ENCODE measurements around the gene TSHZ2. TPM values are rescaled to one million over a fixed set of nuclear protein-coding genes. Genes with fewer than 3 reads are reported as not detected.

TSHZ2 gene
- total RNA-seq, 2 experiments from 2014 or later: 8.1 to 9.2 TPM

- H3K36me3 Mint-ChIP-seq (ENCODE audit: low read depth): peaks cover 11% of the 10 kb centered on the region
- CTCF ChIA-PET: no interaction called here
- H3K27me3 Mint-ChIP-seq: no peaks in the 10 kb centered on the region
- H3K4me3 Mint-ChIP-seq: no peak overlapping the region
- POLR2A ChIA-PET: no interaction called here
- H3K4me1 Mint-ChIP-seq: peaks cover 54% of the 10 kb centered on the region
- peaks cover 3% of the 10 kb centered on the region for H3K9me3 Mint-ChIP-seq
- peak overlapping the region; percentile 68 for H3K27ac Mint-ChIP-seq
- no peak for DNase-seq
Measured at GRCh38 chr20:53216478-53216855, 244.3 kb downstream of the TSHZ2 start.

GRCh38 chr20:53216856-53217576 is 244.9 kb downstream of the TSHZ2 start:
- H3K9me3 Mint-ChIP-seq: peaks cover 3% of the 10 kb centered on the region
- DNase-seq: peak; percentile 80
- peaks cover 54% of the 10 kb centered on the region for H3K4me1 Mint-ChIP-seq
- peak overlapping the region; percentile 68 for H3K27ac Mint-ChIP-seq
- H3K36me3 Mint-ChIP-seq (ENCODE audit: low read depth): peaks cover 11% of the 10 kb centered on the region
- CTCF ChIA-PET: no interaction called here
- H3K27me3 Mint-ChIP-seq: no peaks in the 10 kb centered on the region
- POLR2A ChIA-PET: no interaction called here
- peak overlapping the region; percentile 31 for H3K4me3 Mint-ChIP-seq

DNA sequence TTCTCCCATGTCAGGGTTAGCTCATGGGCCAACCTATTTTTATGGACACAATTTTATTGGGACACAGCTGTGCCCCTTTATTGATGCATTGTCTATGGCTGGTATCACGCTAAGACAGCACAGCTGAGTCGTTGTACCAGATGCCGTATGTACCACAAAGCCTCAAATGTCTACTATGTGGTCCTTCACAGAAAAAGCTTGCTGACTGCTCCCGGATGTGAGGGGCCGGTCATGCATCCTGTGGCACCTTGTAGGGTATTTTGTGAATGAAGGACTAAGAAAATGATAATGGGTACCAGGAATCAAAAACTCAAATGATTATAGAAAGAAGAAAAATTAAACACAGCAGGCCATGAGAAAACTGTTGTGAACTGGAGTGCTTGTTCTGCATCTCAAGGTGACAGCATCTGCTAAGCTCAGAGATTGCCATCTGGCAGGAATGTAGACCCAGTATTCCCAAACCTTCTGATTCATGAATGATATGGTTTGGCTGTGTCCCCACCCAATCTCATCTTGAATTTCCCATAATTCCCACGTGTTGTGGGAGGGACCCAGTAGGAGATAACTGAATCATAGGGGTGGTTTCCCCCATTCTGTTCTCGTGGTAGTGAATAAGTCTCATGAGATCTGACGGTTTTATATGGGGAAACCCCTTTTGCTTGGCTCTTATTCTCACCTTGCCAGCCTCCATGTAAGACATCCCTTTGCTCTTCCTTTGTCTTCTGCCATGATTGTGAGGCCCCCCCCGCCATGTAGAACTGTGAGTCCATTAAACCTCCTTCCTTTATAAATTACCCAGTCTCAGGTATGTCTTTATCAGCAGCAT is 248.5 kb downstream of the TSHZ2 start:
- Mint-ChIP-seq H3K4me3 (no peak overlapping the region), H3K4me1 (peaks cover 37% of the 10 kb centered on the region), H3K27me3 (no peaks in the 10 kb centered on the region), H3K9me3 (peaks cover 11% of the 10 kb centered on the region), H3K27ac (no peak overlapping the region), H3K36me3 (ENCODE audit: low read depth) (peaks cover 10% of the 10 kb centered on the region)
- POLR2A ChIA-PET: no interaction called here
- DNase-seq: peak; percentile 25
- CTCF ChIA-PET: no interaction called here

DNA sequence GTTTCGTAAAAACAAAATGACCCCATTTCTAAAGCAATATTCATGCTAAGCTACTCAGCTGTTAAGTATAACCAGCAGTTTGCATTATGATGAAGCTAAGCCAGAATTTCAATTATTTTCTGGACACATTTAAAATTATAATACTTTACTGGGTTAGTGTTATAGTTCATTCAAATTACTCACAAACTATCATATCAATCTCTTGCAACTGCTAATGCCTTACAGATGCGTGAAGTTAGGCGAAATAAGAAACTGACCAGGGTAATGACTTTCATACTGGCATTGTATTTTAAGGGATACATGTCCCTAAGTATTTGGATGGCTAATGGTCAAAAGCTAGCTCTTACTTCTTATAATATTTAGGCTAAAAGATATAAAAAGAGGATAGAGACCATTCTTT is 249.6 kb downstream of the TSHZ2 start:
- DNase-seq: no peak
- ChIA-PET CTCF (interaction anchor here (0.6 kb wide), 1 partner anchor 17 kb away, joined by 4 read pairs; no protein-coding TSS in a partner anchor), POLR2A (no interaction called here)
- Mint-ChIP-seq H3K27me3 (no peaks in the 10 kb centered on the region), H3K4me3 (no peak overlapping the region), H3K36me3 (ENCODE audit: low read depth) (peaks cover 10% of the 10 kb centered on the region), H3K27ac (no peak overlapping the region), H3K4me1 (peaks cover 28% of the 10 kb centered on the region), H3K9me3 (peaks cover 11% of the 10 kb centered on the region)

GRCh38 chr20:53222416-53222815 is 250.3 kb downstream of the TSHZ2 start:
- H3K4me3 Mint-ChIP-seq: no peak overlapping the region
- ChIA-PET CTCF (no interaction called here), POLR2A (no interaction called here)
- H3K9me3 Mint-ChIP-seq: peaks cover 11% of the 10 kb centered on the region
- H3K4me1 Mint-ChIP-seq: peaks cover 22% of the 10 kb centered on the region
- no peak for DNase-seq
- peaks cover 10% of the 10 kb centered on the region for H3K36me3 Mint-ChIP-seq (ENCODE audit: low read depth)
- no peaks in the 10 kb centered on the region for H3K27me3 Mint-ChIP-seq
- no peak overlapping the region for H3K27ac Mint-ChIP-seq

DNA sequence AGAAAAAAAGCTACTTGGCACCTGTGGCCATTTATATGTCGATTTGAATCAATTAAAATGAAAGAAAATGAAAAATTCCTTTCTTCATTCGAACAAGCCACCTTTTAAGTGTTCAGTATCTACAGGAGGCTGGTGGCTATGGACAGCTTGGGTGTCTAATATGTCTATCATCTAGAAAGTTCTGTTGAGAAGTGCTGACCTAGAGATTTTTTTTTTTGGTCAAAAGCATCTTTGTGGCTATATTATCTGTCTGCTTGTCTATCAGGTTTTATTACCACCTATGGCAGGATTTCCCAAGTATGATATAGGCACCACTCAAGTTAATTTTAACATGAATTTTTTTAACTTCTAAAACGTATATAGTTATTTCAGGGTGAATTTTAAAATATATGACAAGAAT is 250.8 kb downstream of the TSHZ2 start:
- H3K9me3 Mint-ChIP-seq: peaks cover 11% of the 10 kb centered on the region
- peaks cover 22% of the 10 kb centered on the region for H3K4me1 Mint-ChIP-seq
- H3K27me3 Mint-ChIP-seq: no peaks in the 10 kb centered on the region
- H3K36me3 Mint-ChIP-seq (ENCODE audit: low read depth): peaks cover 10% of the 10 kb centered on the region
- H3K4me3 Mint-ChIP-seq: no peak overlapping the region
- ChIA-PET POLR2A (no interaction called here), CTCF (no interaction called here)
- DNase-seq: no peak
- no peak overlapping the region for H3K27ac Mint-ChIP-seq

- H3K27me3 Mint-ChIP-seq: no peaks in the 10 kb centered on the region
- no peak overlapping the region for H3K4me3 Mint-ChIP-seq
- ChIA-PET POLR2A (interaction anchor here (0.6 kb wide), 1 partner anchor 202 kb away, joined by 5 read pairs; no protein-coding TSS in a partner anchor), CTCF (interaction anchor here (0.6 to 1.1 kb wide), 2 partner anchors 15 to 1032 kb away, joined by 3 to 7 read pairs; partner anchors contain the start of gene ZFP64)
- DNase-seq: no peak
- peaks cover 19% of the 10 kb centered on the region for H3K4me1 Mint-ChIP-seq
- no peak overlapping the region for H3K27ac Mint-ChIP-seq
- peaks cover 10% of the 10 kb centered on the region for H3K36me3 Mint-ChIP-seq (ENCODE audit: low read depth)
- H3K9me3 Mint-ChIP-seq: peaks cover 11% of the 10 kb centered on the region
Measured at GRCh38 chr20:53223626-53224172, 251.5 kb downstream of the TSHZ2 start.

DNA sequence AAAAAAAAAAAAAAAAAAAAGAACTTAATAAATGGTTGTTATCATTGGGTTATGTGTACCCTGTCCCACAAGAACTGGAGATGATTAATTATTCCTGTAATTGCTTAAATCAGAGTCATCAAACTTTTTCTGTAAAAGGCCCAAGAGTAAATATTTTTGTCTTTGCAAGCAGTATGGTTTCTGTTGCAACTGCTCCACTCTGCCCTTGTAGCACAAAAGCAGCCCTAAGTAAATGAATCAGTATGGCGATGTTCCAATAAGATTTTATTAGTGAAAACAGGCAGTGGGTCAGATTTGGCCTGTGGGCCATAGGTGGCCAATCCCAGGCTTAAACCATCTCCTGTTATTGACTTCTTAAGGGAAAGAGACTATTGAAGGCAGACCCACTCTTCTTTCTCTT is 252.7 kb downstream of the TSHZ2 start:
- POLR2A ChIA-PET: no interaction called here
- H3K4me3 Mint-ChIP-seq: no peak overlapping the region
- no peak for DNase-seq
- peaks cover 11% of the 10 kb centered on the region for H3K9me3 Mint-ChIP-seq
- H3K36me3 Mint-ChIP-seq (ENCODE audit: low read depth): peaks cover 5% of the 10 kb centered on the region
- CTCF ChIA-PET: interaction anchor here (1.1 kb wide), 1 partner anchor 16 kb away, joined by 7 read pairs; no protein-coding TSS in a partner anchor
- peaks cover 19% of the 10 kb centered on the region for H3K4me1 Mint-ChIP-seq
- no peak overlapping the region for H3K27ac Mint-ChIP-seq
- no peaks in the 10 kb centered on the region for H3K27me3 Mint-ChIP-seq

DNA sequence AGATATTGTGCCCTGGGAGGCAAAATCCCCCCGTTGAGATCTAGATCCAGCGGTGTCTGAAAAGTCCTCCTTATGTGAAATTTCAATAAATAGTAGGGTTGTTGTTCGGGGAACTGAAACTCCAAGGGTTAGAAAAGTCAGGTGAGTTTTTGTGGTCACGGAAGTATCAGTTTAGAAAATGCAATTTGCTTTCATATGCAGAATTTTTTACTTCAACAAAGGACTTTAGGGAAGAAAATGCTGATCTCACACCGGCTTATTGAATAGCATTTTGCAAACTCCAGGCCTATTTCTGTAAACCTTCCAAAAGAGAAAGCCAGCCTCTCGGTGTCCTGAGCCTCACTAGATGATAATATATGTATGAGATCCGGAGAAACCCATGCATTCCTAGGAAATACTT is 254.7 kb downstream of the TSHZ2 start:
- Mint-ChIP-seq H3K36me3 (ENCODE audit: low read depth) (no peaks in the 10 kb centered on the region), H3K27ac (no peak overlapping the region), H3K4me3 (no peak overlapping the region), H3K27me3 (peaks cover 2% of the 10 kb centered on the region), H3K4me1 (peaks cover 5% of the 10 kb centered on the region), H3K9me3 (peaks cover 8% of the 10 kb centered on the region)
- ChIA-PET CTCF (no interaction called here), POLR2A (no interaction called here)
- no peak for DNase-seq

DNA sequence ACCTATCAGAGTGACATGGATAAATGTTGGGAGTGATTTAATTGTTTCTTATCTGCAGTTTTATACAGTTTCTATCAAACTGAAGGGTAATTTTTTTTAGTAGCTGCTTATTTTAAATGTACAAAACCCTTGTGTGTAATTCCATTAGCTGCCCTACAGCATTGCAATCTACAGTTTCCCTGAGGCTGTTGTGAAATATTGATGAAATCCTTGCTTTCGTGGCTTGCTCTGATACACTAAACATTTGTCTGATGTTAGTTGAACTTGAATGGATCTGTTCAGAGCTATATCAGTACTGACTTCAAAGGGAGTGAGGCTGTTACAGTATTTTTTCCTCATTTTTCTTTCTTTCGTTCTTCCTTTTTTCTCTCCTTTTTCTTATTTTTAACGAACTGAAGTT is 255.4 kb downstream of the TSHZ2 start:
- Mint-ChIP-seq H3K4me1 (peaks cover 5% of the 10 kb centered on the region), H3K4me3 (no peak overlapping the region), H3K27me3 (peaks cover 2% of the 10 kb centered on the region), H3K27ac (no peak overlapping the region), H3K36me3 (ENCODE audit: low read depth) (no peaks in the 10 kb centered on the region), H3K9me3 (peaks cover 3% of the 10 kb centered on the region)
- ChIA-PET POLR2A (no interaction called here), CTCF (interaction anchor here (0.6 to 0.8 kb wide), 2 partner anchors 17 to 73 kb away, joined by 3 to 5 read pairs; no protein-coding TSS in a partner anchor)
- no peak for DNase-seq

DNA sequence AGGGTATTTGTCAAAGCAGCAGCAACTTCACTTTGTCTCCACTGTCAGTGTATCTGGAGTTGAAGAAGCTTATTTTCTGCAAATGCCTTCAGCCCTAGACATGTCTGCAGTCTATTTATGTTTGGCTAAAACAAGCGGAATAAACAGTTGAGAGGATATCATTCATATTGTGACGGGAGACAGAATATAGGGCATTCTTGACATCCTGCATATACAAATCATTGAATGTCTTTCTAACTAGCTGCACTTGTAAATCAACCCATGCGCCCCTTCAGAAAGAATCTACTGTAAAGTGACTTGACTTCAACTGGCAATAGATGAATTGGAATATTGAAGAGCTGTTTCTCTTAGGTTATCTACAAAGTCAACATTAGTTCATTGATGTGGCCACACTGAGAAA is 258.9 kb downstream of the TSHZ2 start:
- H3K4me3 Mint-ChIP-seq: no peak overlapping the region
- H3K4me1 Mint-ChIP-seq: peaks cover 2% of the 10 kb centered on the region
- CTCF ChIA-PET: no interaction called here
- H3K27ac Mint-ChIP-seq: no peak overlapping the region
- peaks cover 2% of the 10 kb centered on the region for H3K9me3 Mint-ChIP-seq
- POLR2A ChIA-PET: no interaction called here
- no peaks in the 10 kb centered on the region for H3K36me3 Mint-ChIP-seq (ENCODE audit: low read depth)
- no peak for DNase-seq
- peaks cover 2% of the 10 kb centered on the region for H3K27me3 Mint-ChIP-seq

GRCh38 chr20:53237461-53237860 is 265.3 kb downstream of the TSHZ2 start:
- H3K4me1 Mint-ChIP-seq: no peaks in the 10 kb centered on the region
- CTCF ChIA-PET: no interaction called here

DNA sequence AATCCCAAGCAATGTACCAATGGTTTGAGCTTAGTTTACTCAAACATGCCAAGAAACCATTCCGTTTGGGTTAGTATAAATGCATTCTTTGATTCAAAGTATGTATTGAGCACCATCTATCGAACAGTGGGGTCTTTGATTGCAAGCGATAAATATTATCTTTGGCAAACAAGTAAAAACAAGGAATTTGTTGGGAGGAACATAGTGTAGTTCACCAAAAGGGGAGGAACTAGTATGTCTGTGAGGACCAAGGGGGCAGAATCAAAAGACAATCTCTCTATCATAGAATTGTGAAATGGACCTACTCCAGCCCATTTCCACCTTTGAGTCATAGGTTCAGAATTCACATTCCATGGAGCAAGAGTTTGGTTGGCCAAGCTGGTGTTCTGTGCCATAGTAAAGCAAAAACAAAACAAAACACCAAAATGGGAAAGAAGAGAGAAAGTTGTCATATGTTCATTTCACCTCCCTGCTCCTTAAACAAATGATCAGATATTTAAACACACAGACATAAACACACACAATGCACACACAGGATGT is 266.0 kb downstream of the TSHZ2 start:
- no peaks in the 10 kb centered on the region for H3K4me1 Mint-ChIP-seq
- POLR2A ChIA-PET: no interaction called here
- H3K36me3 Mint-ChIP-seq (ENCODE audit: low read depth): peaks cover 2% of the 10 kb centered on the region
- CTCF ChIA-PET: no interaction called here
- no peak overlapping the region for H3K27ac Mint-ChIP-seq
- H3K9me3 Mint-ChIP-seq: peaks cover 17% of the 10 kb centered on the region
- no peak for DNase-seq
- H3K4me3 Mint-ChIP-seq: no peak overlapping the region
- no peaks in the 10 kb centered on the region for H3K27me3 Mint-ChIP-seq

More at GRCh38 chr20:53237461-53237860, 265.3 kb downstream of the TSHZ2 start:
- H3K4me3 Mint-ChIP-seq: no peak overlapping the region
- H3K27me3 Mint-ChIP-seq: no peaks in the 10 kb centered on the region
- peaks cover 2% of the 10 kb centered on the region for H3K36me3 Mint-ChIP-seq (ENCODE audit: low read depth)
- H3K9me3 Mint-ChIP-seq: peaks cover 14% of the 10 kb centered on the region
- POLR2A ChIA-PET: no interaction called here
- DNase-seq: no peak
- H3K27ac Mint-ChIP-seq: no peak overlapping the region
